MM.1S (cell line): ENCODE results near the gene DZANK1.

ENCODE experiments used
- DNase-seq: peaks from one replicate; pipeline ENCODE4 v3.0.0-alpha.2; 2015
- H2AFZ ChIP-seq: fragments of 300-600 bp; sonication (generic); 2 replicates; pipeline ENCODE4 v1.6.0; 2016; ENCODE audit warnings: antibody characterized with exemption, low read length
- H3F3A ChIP-seq: fragments of 300-600 bp; sonication (generic); 2 replicates; pipeline ENCODE4 v1.6.1; 2016; ENCODE audit warnings: mild to moderate bottlenecking, antibody characterized with exemption, low read length, moderate library complexity, mixed read lengths; ENCODE audit not compliant: insufficient read depth
- H3K27ac ChIP-seq: fragments of 300-600 bp; sonication (generic); 2 replicates; pipeline ENCODE4 v1.5.1; 2016; ENCODE audit warnings: mild to moderate bottlenecking, low read length
- H3K27me3 ChIP-seq: fragments of 300-600 bp; sonication (generic); replicated peaks from 2 replicates; pipeline ENCODE4 v1.6.0; 2016; ENCODE audit warnings: low read length; ENCODE audit not compliant: insufficient read depth
- H3K36me3 ChIP-seq: fragments of 300-600 bp; sonication (generic); replicated peaks from 2 replicates; pipeline ENCODE4 v1.6.1; 2016; ENCODE audit warnings: mild to moderate bottlenecking, low read length, mixed read lengths; ENCODE audit not compliant: insufficient read depth
- H3K4me1 ChIP-seq: fragments of 300-600 bp; sonication (generic); 2 replicates; pipeline ENCODE4 v1.6.1; 2016; ENCODE audit warnings: low read length, mixed read lengths
- H3K4me2 ChIP-seq: fragments of 300-600 bp; sonication (generic); 2 replicates; pipeline ENCODE4 v1.6.0; 2016; ENCODE audit warnings: low read depth, low read length
- H3K4me3 ChIP-seq: fragments of 300-600 bp; sonication (generic); 2 replicates; pipeline ENCODE4 v1.5.1; 2016; ENCODE audit warnings: low read length, mixed read lengths
- H3K79me2 ChIP-seq: fragments of 300-600 bp; sonication (generic); 2 replicates; pipeline ENCODE4 v1.6.1; 2016; ENCODE audit warnings: mixed run types, low read length, mixed read lengths
- H3K9ac ChIP-seq: fragments of 300-600 bp; sonication (generic); 2 replicates; pipeline ENCODE4 v1.6.1; 2016; ENCODE audit warnings: low read length, mixed read lengths
- H3K9me2 ChIP-seq: fragments of 300-600 bp; sonication (generic); replicated peaks from 2 replicates; pipeline ENCODE4 v1.6.1; 2016; ENCODE audit warnings: mild to moderate bottlenecking, low read length, mixed read lengths; ENCODE audit not compliant: insufficient read depth
- H3K9me3 ChIP-seq: fragments of 300-600 bp; sonication (generic); replicated peaks from 2 replicates; pipeline ENCODE4 v1.6.1; 2016; ENCODE audit warnings: mild to moderate bottlenecking, low read length, mixed read lengths; ENCODE audit not compliant: insufficient read depth
- H4K20me1 ChIP-seq: fragments of 300-600 bp; sonication (generic); 2 replicates; pipeline ENCODE4 v1.6.1; 2016; ENCODE audit warnings: mild to moderate bottlenecking, low read length, moderate library complexity, mixed read lengths; ENCODE audit not compliant: insufficient read depth
- CTCF ChIP-seq: fragments of 300-600 bp; sonication (generic); IDR thresholded peaks from 2 replicates; pipeline ENCODE4 v1.5.1; 2016; ENCODE audit warnings: antibody characterized with exemption, low read length, mixed read lengths
- EZH2 ChIP-seq: fragments of 300-600 bp; sonication (generic); optimal IDR thresholded peaks from 2 replicates; pipeline ENCODE3; 2017; ENCODE audit warnings: low read depth, mild to moderate bottlenecking, antibody characterized with exemption, low read length, mixed read lengths
- EZH2phosphoT487 ChIP-seq: fragments of 300-600 bp; sonication (generic); IDR thresholded peaks from 2 replicates; pipeline ENCODE4 v1.6.1; 2018; ENCODE audit warnings: antibody characterized with exemption, low read length

Gene DZANK1

DNA sequence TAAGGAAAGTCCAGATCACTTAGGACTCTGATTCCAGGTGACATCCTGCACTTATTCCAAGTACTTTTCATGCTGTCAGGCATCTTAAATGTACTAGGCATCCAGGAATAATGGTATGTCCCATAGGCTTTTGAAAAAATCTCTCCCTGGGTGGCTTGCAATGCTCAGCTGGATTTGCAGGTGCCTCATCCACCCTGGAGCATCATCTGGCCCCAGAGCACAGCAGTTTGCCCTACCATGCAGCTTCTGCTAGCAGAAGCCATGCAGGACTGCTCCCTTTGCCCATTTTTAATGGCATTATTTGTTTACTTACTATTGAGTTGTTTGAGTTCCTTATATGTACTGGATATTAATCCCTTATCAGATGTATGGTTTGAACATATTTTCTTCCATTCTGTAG is 45.2 kb downstream of the DZANK1 start:
- no peaks in the 10 kb centered on the region for H3F3A ChIP-seq
- no peak overlapping the region for H3K9ac ChIP-seq
- TF ChIP-seq CTCF (no peak), EZH2 (no peak)
- H3K27me3 ChIP-seq: no peaks in the 10 kb centered on the region
- H3K9me2 ChIP-seq: no peaks in the 10 kb centered on the region
- H3K79me2 ChIP-seq: no peaks in the 10 kb centered on the region
- no peaks in the 10 kb centered on the region for H3K4me1 ChIP-seq
- no peaks in the 10 kb centered on the region for H3K9me3 ChIP-seq
- no peak overlapping the region for H3K4me3 ChIP-seq
- H3K27ac ChIP-seq: no peak overlapping the region
- H2AFZ ChIP-seq: no peak overlapping the region
- no peaks in the 10 kb centered on the region for H4K20me1 ChIP-seq
- no peak overlapping the region for H3K4me2 ChIP-seq
- no peak for DNase-seq
- H3K36me3 ChIP-seq: no peaks in the 10 kb centered on the region

GRCh38 chr20:18416486-18416885 is 50.3 kb downstream of the DZANK1 start:
- DNase-seq: no peak
- Histone ChIP-seq H3K79me2 (no peaks in the 10 kb centered on the region), H3K9me2 (no peaks in the 10 kb centered on the region), H3K27me3 (no peaks in the 10 kb centered on the region), H3K27ac (no peak overlapping the region), H3K4me2 (no peak overlapping the region), H4K20me1 (no peaks in the 10 kb centered on the region), H3F3A (peaks cover 15% of the 10 kb centered on the region; the same call in 1 of the 2 replicates), H3K4me3 (no peak overlapping the region), H3K4me1 (peaks cover 15% of the 10 kb centered on the region; the same call in 1 of the 2 replicates), H3K9ac (no peak overlapping the region), H3K36me3 (no peaks in the 10 kb centered on the region), H3K9me3 (no peaks in the 10 kb centered on the region), H2AFZ (no peak overlapping the region)
- TF ChIP-seq CTCF (no peak), EZH2phosphoT487 (no peak), EZH2 (no peak)

DNA sequence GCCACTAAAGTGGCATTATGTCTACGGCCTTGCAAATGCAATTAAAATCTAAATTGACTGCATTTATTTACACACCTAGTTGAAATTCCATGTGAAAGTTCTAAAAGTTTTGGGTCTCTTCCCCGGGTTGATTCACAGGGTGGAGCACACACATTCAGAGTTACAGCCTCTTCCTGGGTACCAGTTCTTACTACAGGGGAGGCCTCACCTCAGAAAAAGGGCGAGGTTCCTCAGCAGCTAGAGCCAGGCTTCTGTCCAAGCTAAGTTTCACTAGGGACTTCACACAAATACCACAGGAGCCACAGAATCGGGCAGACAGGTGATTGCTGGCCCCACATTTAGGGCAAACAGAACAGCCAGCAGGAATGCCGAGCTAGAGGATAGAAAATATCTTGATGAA is 52.7 kb downstream of the DZANK1 start:
- no peak overlapping the region; the same call in 1 of the 2 replicates for H2AFZ ChIP-seq

More for the DNA sequence above, 52.7 kb downstream of the DZANK1 start:
- Histone ChIP-seq H3K4me3 (no peak overlapping the region), H3K4me2 (no peak overlapping the region), H3K27me3 (no peaks in the 10 kb centered on the region), H3K9me3 (no peaks in the 10 kb centered on the region), H3K4me1 (peaks cover 15% of the 10 kb centered on the region; the same call in 1 of the 2 replicates), H3F3A (peaks cover 15% of the 10 kb centered on the region; the same call in 1 of the 2 replicates), H3K9me2 (no peaks in the 10 kb centered on the region), H3K79me2 (no peaks in the 10 kb centered on the region), H3K27ac (no peak overlapping the region), H3K36me3 (no peaks in the 10 kb centered on the region), H4K20me1 (no peaks in the 10 kb centered on the region), H3K9ac (no peak overlapping the region)
- DNase-seq: peak; percentile 34
- TF ChIP-seq CTCF (no peak), EZH2phosphoT487 (no peak), EZH2 (no peak)
